Tibial nerve (tissue), 4 donors: ENCODE measurements around the gene TMEM19.

Experiments
- EP300 ChIP-seq, 2 donors: sonication (generic); formaldehyde crosslinking; IDR thresholded peaks; one replicate each; pipeline ENCODE4 v1.6.1; 2017; ENCODE audit warnings: antibody characterized with exemption in 2 of 2, mild to moderate bottlenecking in 1 of 2
- POLR2A ChIP-seq, 2 donors: fragments of 450-650 bp; IDR thresholded peaks; one replicate each; pipeline ENCODE4 v1.6.1; 2017; ENCODE audit warnings: antibody characterized with exemption in 2 of 2, mild to moderate bottlenecking in 2 of 2, moderate library complexity in 2 of 2
- TF ChIP-seq, protein P1 (sequence below), 5 experiments: fragments of 200-600 bp in 3 of 5; fragments of 450-650 bp in 2 of 5; sonication (generic) in 3 of 5; IDR thresholded peaks; one replicate each; pipeline ENCODE4 v1.5.1; 2016 to 2019; ENCODE audit warnings: antibody characterized with exemption in 5 of 5, mild to moderate bottlenecking in 3 of 5, moderate library complexity in 2 of 5

DNA sequence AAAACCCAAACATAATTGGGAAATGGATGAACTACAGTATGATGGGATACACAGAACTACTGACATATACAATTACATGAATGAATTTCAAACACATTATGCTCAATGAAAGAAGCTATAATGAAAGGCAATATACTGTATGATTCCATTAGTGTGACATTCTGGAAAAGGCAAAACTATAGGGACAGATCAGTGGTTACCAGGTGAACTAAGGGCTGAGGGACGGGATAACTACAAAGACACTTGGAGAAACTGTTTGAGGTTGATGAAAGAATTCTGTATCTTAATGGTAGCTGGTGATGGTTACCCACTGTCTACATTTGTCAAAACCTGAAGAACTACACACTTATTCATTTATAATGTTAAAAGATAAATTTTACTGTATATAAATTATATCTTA lies 30.0 kb upstream of the TMEM19 start:
- TF ChIP-seq, protein P1, sequence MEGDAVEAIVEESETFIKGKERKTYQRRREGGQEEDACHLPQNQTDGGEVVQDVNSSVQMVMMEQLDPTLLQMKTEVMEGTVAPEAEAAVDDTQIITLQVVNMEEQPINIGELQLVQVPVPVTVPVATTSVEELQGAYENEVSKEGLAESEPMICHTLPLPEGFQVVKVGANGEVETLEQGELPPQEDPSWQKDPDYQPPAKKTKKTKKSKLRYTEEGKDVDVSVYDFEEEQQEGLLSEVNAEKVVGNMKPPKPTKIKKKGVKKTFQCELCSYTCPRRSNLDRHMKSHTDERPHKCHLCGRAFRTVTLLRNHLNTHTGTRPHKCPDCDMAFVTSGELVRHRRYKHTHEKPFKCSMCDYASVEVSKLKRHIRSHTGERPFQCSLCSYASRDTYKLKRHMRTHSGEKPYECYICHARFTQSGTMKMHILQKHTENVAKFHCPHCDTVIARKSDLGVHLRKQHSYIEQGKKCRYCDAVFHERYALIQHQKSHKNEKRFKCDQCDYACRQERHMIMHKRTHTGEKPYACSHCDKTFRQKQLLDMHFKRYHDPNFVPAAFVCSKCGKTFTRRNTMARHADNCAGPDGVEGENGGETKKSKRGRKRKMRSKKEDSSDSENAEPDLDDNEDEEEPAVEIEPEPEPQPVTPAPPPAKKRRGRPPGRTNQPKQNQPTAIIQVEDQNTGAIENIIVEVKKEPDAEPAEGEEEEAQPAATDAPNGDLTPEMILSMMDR (IDR thresholded peaks at IDR 0.05), result no peak
- TF ChIP-seq POLR2A (IDR thresholded peaks at IDR 0.05), result no peak
- no peak for TF ChIP-seq EP300 (IDR thresholded peaks at IDR 0.05)
